HG03135 (cell line): ENCODE measurements around the gene GNAI2.
A peak's percentile ranks its signal among the peaks of the same experiment; 100 is the strongest.
"Not testable (repeated sequence)": the region's sequence is repeated elsewhere in the genome, so short reads cannot be mapped to it uniquely, and the experiment has no call there.

Experiments used
- ATAC-seq: cut with Tn5 transposase; IDR thresholded peaks from one replicate; pipeline ENCODE4 v1.9.1; 2021; ENCODE audit warnings: mild to moderate bottlenecking, moderate library complexity; ENCODE audit not compliant: unreplicated experiment

Gene GNAI2

DNA sequence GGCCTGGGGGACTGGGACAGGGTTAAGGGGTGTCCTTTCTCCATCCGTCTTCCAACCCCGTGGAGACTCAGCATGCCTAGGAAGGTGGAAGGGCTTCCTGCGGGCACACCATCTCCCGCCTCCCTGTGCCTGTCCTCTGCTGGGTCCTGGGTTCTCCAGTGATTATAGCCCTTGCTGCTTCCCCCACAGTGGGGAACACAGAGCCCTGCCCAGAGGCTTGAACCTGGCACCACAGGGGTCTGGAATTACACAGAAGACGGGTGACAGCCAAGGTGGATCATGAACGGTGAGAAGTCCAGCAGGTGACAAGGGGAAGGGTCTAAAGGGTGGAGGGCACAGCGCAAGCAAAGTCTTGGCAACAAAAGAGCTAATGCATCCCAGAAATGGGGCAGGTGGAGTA is 26.8 kb downstream of the GNAI2 start:
- no peak for ATAC-seq

DNA sequence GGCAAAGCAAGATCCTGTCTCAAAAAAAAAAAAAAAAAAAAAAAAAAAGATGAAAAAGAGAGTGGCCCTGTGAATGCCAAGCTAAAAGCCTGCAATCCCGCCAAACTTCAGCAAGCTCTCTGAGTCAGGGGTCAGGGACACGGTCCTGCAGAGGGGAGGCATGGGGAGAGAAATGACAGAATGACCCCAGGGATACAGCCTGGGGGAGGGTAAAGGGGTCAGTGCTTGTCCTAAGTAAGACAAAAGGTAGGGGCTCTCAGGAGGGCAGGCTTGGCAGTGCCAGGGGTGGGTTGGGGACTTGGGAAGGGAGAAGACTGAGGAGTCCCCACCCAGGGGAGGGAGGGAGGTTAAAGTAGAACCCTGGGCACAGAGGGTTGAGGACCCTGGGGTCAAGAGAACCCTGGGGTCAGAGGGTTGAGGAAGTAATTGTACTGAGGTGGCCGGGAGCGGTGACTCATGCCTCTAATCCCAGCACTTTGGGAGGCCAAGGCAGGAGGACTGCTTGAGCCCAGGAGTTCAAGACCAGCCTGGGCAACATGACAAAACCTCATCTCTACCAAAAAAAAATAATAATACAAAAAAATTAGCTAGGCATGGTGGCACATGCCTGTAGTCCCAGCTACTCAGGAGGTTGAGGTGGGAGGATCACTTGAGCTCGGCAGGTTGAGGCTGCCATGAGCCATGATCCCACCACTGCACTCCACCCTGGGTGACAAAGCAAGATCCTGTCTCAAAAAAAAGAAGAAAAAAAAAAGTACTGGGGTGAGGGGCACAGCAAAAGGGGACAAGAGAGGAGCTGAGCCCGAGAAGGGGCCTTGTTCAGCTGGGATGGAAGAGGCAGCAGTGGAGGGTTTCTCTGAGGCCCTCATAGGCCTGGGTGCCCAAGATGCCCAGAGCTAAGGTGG is 27.7 kb downstream of the GNAI2 start:
- no peak for ATAC-seq

DNA sequence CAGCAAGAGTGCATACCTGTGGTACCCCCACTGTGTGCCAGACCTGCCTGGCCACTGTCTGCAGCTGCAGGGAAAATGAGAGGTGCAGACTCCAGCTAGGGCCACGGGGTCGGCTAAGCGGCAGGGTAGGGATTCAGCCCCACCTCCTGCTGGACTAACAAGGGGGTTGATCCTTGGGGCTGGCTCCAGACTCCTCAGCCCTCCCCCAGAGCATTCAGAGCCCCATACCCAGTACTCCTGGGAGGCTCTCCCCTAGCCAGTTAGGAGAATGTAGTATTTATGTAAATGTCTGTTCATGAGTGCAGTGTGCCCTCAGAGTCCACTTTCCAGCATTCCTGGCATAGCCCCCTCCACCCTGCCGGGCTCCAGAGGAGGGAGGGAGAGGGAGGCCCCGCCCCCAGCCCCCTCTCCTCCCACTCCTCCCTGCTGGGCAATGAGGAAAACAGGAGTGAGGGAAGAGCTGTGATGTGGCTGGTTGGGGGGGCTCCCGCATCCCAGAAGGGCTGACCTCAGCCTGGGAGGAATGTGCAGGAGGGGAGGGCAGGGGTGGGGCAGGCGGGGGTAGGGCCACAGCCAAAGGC is 28.5 kb downstream of the GNAI2 start:
- ATAC-seq, result no peak

DNA sequence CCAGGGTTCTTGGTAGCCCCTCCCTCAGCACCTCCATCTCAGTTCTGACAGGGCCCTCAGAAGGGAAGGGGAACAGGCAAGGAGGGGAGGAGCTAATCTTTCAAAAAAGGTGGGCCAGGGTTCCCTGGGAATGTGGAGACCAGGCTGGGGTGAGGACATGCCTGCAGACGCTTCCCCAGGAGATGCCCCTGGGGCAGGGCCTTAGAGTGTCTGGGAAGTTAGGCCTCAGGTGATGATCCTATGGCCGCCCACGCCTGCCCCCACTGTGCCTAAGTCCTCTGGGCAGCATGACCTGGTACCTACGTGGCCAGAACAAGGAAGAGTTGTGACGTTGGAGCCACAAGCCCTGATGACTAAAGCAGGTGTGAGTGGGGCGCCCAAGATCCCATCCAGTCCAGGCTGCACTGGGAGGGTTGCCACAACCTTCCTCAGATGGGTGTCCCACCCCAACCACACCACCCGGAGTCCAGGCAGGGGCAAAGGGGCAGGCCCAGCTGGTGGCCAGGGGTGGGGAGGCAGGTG is 29.0 kb downstream of the GNAI2 start:
- ATAC-seq, result no peak

DNA sequence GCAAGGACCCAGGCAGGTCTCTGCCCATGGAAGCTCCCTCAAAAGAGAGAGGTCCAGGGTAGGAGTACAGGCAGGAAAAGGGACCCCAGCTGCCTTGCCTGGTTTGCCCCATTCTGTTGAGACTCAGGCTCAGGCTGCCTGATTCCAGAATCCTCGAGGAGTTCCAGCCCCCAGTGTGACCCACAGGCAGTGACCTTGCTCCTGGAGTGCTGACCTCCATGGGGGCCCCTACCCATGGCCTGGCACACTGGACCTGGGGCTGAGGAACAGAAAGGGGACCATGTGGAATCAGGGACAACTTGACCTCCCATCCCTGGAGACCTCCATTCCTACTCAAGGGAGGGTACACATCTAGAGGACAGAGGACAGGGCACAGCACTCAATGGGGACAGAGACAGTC is 29.6 kb downstream of the GNAI2 start:
- no peak for ATAC-seq

DNA sequence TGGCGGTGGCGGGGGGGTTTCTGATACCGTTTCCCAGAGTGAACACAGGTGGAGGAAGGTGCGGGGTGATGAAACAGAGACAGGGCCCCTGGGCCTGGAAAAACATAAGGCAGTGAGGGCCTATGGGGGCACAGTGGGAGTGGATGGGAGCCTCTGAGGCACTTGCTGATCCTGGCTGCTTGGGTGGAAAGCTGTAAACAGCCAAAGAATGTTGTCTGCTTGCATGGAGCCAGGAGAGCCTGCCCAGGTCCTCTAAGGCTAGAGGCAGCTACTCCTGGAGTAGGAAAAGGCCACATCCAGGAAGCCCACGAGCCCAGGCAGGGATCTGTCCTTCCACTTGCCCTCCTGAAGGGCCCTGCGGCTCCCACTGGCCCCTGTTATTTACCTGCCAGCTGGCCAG is 30.0 kb downstream of the GNAI2 start:
- ATAC-seq, result no peak

DNA sequence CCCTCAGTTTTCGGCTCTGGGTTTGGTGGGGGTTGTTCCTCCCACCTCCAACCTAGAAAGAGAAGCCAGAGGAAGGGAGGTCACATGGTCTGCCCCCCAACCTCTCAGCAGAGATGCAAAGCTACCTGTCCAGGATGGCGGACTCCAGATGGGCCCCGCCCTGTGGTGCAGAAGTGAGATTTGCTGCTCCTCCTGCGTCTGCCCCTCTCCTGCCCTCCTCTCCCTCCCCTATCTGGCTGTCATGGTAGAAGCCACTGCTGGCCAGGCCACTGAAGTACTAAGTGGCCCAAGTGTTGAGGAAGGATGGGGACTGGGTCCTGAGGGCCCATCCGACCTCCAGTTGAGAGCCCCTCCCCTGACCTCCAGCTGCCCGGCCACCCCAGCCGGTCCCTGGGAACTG is 30.8 kb downstream of the GNAI2 start:
- ATAC-seq, result no peak

DNA sequence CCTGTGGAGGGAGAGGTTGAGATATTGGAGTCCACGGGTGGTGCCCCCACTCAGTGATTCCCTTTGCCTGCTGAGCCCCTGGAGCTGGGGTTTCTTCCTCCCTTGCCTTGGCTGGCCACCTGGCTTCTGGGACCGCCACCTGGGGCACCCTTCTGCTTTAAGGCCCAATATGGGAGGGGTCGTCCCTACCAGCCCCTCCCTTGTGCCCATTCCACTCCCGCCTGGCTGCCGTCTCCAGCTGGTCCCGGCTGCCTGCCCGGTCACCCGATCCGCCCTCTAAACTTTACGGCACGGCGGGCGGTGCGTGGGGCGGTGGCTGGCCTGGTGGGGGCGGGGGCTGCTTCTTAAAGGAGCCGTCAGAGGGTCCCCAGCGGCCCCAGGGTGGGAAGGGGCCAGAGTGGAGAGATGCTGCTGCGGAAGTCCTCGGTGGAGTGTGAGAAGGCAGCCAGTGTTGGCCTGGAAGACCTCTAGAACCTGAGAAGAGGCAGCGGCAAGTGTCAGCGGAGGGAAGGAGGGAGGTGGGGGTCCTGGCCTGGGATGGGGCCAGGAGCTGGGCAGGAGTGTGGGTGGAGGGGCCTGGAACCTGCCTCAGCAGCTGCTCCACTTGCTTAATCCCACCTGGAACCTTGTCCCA is 31.4 kb downstream of the GNAI2 start:
- no peak for ATAC-seq

DNA sequence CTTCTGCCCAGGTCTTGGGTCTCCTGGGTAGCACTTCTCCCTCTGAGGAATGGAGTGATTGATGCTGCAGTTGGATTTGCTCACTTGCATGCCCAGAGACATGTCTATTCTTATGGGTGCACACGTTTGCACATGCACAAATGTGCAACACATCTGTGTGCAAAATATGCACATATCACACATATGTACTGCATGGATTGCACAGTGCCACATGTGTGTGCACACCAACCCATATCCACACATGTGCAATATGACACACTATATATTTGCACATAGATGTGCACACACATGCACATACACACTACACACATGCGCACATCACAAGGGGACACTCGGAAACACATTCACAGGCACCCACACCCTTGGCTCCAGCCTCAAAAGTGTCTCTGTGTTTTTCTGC is 32.3 kb downstream of the GNAI2 start:
- no peak for ATAC-seq

DNA sequence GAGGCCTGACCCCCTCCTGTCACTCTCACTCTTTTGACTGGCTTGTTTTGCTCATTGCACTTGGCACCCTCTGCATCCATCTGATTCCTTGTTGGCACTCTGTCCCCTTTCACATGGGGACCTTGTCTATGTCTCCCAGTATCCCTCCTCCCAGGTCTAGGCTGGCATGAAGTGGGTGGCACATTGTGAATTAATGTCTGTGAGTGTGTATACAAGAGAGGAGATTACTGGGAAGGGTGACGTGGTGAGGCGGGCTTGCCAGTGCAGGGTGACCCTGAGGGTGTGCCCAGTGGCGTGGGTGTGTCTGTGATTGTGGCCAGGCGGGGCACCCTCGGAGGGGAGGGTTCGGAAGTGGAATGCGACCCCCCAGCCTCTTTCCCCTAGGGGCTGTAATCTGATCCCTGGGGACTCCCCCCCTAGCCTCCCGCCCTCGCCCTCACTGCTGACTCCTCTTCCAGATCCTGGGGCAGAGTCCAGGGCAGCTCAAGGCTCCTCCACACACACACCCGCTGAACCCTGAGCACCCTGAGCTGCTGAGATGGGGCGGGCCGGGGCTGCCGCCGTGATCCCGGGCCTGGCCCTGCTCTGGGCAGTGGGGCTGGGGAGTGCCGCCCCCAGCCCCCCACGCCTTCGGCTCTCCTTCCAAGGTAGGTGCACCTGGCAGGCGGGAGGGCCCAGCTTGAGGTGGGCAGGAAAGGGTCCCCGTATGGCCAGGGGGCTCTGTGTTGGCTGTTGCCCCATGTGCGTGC is 32.9 kb downstream of the GNAI2 start, which contains the start of gene SEMA3B:
SEMA3B (plus strand) TSS at position 445 of the 749 bp plus-strand sequence; CDS start at position 539, 94 bp downstream.
- ATAC-seq, result no peak

DNA sequence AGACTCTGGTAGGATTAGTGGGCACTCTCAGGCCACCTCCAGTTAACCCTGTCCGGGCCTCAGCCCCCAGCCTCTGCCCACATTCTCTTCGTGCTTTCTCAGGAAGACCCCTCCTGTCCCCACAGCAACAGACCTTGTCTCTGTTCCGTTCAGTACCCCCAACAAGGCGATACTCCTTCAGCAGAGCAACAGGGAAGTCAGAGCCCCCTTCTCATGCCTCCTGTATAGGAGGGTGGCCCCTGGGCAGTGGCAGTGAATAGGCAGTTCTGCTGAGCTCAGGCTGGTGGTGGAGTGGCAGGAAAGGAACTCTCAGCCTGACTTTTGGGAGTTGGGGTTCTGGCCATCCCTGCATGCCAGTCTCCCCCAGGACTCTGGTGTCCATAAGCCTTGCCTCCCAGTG is 33.5 kb downstream of the GNAI2 start:
- ATAC-seq, result no peak

DNA sequence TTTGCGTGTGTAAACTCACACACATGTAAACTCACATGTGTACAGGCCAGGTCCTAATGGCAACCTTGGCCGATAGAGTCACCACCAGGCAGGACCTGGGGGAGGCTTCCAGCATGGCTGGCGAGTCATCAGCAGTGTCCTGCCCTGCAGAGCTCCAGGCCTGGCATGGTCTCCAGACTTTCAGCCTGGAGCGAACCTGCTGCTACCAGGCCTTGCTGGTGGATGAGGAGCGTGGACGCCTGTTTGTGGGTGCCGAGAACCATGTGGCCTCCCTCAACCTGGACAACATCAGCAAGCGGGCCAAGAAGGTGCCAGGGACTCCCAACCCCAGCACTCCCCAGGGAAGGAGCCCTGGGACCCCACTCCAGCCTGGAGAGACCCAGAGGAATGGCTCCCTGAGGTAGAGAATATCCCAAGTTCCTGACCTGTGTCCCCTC is 34.0 kb downstream of the GNAI2 start:
- no peak for ATAC-seq

DNA sequence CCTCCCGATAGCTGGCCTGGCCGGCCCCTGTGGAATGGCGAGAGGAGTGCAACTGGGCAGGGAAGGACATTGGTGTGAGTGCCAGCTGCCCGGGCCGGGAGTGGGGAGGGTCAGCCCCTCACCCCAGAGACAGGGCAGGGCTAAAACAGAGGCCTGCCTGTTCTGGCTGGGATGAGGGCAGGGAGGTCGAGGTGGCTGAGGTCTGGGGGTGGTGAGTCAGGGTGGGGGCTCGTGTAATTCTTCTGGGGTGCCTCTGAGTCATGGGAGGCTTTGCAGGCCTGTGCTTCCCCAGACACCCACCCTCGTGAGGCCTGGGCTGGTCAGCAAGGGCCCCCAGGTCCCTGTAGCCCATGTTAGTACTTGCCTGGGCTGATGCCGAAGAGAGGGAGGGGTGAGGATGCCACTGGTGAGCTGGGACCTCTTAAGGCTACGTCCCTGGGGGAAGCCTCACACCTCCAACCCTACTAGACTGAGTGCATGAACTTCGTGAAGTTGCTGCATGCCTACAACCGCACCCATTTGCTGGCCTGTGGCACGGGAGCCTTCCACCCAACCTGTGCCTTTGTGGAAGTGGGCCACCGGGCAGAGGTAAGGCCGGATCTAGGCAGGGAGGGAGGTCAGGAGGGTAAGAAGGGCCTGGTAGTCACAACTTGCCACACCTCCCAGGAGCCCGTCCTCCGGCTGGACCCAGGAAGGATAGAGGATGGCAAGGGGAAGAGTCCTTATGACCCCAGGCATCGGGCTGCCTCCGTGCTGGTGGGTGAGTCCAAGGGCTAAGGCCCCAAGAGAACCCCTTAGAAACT is 34.6 kb downstream of the GNAI2 start:
- no peak for ATAC-seq

DNA sequence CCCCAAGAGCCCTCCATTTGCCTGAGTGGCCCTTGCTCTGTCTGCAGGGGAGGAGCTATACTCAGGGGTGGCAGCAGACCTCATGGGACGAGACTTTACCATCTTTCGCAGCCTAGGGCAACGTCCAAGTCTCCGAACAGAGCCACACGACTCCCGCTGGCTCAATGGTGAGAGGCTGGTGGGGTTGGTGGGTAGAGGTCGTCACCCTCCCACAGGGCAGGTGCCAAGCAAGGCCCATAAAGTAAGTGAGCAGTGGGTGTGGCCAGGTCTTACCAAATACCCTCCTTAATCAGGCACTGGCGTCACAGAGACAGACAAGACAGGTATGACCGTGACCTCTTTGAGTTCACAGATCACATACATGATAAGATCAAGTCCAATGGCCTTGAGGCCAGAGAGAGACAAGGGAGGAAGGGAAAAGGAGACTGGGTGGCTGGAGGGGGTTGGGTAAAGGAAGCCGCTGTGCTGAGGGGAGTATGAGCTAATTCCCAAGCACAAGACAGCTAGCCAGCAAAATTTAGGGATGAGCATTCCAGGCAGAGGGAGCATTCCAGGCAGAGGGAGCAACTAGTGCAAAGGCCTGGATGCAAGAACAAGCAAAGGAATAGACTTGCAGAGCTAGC is 35.4 kb downstream of the GNAI2 start:
- no peak for ATAC-seq

DNA sequence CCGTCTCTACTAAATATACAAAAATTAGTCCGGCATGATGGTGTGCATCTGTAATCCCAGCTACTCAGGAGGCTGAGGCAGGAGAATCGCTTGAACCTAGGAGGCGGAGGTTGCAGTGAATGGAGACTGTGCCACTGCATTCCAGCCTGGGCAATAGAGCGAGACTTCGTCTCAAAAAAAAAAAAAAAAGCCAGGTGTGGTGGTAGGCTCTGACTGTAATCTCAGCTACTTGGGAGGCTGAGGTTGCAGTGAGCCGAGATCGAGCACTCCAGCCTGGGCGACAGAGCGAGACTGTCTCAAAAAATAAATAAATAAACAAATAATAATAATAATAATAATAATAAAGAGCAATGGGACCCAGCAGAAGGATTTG is 36.5 kb downstream of the GNAI2 start:
- not testable (repeated sequence) for ATAC-seq

DNA sequence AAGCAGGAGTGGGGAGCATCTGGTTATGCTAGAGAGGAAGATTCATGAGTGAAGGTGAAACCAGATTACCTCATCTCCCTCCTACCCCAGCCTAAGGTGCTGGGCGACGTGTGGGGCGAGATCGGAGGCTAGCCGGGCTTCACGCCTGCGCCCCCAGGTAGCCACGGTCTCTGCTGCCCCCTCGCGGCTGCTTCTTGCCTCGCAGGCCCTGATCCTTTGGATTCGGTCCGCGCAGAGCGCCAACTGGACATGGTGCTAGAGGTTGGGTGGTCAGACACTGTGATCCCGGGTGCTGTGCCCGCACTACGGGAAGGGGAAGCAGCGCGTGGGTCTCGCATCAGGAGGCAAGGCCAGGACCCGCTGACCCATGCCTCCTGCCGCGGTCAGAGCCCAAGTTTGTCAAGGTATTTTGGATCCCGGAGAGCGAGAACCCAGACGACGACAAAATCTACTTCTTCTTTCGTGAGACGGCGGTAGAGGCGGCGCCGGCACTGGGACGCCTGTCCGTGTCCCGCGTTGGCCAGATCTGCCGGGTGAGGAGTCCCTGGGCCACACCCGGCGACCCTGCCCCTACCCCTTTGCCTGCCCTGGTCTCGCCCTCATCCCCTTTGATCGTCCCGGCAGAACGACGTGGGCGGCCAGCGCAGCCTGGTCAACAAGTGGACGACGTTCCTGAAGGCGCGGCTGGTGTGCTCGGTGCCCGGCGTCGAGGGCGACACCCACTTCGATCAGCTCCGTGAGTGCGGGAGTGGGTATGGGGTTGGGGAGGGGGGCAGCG is 37.1 kb downstream of the GNAI2 start:
- ATAC-seq, result peak; percentile 73

DNA sequence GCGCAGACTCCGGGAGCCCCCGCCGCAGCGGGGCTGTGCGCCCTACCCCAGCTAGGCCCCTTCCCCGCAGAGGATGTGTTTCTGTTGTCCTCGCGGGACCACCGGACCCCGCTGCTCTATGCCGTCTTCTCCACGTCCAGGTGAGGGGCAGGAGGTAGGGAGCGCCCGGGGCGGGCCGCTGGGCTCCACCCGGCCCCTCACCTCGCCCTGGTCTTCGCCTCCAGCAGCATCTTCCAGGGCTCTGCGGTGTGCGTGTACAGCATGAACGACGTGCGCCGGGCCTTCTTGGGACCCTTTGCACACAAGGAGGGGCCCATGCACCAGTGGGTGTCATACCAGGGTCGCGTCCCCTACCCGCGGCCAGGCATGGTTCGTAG is 37.7 kb downstream of the GNAI2 start:
- ATAC-seq, result no peak

DNA sequence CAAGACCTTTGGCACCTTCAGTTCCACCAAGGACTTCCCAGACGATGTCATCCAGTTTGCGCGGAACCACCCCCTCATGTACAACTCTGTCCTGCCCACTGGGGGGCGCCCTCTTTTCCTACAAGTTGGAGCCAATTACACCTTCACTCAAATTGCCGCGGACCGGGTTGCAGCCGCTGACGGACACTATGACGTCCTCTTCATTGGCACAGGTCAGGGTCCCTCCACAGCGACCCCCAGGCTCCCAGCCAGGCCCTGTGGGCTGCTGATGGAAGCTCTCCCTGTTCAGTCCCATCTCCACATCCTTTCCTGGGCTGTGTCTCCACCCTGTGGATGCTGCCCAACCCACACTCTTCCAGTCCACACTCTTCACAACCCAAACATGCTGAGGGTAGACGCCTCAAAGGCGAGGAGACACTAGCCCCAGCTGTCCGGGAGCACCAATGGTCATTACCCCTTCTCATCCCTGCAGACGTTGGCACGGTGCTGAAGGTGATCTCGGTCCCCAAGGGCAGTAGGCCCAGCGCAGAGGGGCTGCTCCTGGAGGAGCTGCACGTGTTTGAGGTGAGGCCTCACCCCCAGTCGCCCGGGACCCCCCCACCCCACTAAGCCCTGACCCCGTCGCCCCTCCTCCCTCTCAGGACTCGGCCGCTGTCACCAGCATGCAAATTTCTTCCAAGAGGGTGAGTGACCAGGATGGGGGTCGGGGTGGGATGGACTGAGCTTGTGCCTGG is 38.5 kb downstream of the GNAI2 start:
- no peak for ATAC-seq
